OCI-M2 (cell line): ENCODE results near the gene COBLL1.
"Not testable (repeated sequence)": the region's sequence is repeated elsewhere in the genome, so short reads cannot be mapped to it uniquely, and the experiment has no call there.

Source experiments
- DNase-seq: peaks from one replicate; lab custom pipeline; 2025; ENCODE audit not compliant: unreplicated experiment; lab: John Stamatoyannopoulos, UW

The COBLL1 gene, protein sequence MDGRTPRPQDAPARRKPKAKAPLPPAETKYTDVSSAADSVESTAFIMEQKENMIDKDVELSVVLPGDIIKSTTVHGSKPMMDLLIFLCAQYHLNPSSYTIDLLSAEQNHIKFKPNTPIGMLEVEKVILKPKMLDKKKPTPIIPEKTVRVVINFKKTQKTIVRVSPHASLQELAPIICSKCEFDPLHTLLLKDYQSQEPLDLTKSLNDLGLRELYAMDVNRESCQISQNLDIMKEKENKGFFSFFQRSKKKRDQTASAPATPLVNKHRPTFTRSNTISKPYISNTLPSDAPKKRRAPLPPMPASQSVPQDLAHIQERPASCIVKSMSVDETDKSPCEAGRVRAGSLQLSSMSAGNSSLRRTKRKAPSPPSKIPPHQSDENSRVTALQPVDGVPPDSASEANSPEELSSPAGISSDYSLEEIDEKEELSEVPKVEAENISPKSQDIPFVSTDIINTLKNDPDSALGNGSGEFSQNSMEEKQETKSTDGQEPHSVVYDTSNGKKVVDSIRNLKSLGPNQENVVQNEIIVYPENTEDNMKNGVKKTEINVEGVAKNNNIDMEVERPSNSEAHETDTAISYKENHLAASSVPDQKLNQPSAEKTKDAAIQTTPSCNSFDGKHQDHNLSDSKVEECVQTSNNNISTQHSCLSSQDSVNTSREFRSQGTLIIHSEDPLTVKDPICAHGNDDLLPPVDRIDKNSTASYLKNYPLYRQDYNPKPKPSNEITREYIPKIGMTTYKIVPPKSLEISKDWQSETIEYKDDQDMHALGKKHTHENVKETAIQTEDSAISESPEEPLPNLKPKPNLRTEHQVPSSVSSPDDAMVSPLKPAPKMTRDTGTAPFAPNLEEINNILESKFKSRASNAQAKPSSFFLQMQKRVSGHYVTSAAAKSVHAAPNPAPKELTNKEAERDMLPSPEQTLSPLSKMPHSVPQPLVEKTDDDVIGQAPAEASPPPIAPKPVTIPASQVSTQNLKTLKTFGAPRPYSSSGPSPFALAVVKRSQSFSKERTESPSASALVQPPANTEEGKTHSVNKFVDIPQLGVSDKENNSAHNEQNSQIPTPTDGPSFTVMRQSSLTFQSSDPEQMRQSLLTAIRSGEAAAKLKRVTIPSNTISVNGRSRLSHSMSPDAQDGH

DNA sequence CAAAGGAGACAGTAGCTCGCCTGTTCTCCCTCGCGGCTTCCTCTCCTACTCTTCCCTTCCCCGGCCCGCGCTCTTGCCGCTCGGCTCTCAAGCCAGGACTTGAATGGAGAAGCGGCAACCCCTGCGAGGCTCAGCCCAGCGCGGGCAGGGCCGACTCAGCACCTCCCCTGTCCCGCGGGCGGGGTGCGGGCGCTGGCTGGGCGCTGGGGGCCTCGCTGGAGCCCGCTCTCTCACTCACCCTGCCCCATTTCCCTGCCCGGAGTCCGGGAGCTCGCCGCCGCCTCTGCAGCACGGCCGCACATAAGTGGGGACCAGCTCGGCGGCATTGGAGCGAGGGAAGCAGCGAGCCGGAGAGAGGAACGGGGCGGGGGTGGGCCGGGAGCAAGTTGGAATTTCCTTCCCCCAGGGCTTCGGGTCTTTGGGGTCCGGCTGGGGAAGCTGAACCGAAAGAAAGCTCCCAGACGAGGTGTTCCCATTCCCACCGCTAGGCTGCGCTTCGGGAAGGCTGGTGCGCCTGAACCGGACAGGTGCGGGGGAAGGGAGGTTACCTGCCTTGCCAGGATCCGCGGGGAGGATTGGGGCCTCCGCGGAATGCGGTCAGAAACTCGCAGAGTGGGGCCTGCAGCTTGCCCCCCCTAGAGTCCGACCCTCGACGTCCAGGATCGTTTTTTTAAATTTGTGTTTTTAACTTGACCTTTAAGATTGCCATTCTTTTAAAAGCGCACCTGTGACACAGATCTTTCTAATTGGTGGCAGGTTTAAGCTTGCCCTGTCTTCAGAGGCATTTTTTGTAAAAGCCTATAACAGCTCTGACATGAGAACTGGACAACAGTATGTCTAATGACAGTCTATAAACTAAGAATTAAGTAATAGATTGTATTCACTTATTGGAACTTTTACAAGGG is at the start of gene COBLL1:
Gene COBLL1 (minus strand): TSS at position 105 of the 905 bp plus-strand sequence. CDS start 627 bp downstream, outside the sequence.
- DNase-seq = no peak

GRCh38 chr2:164890544-164890943 is 48.9 kb upstream of the COBLL1 start:
- no peak for DNase-seq

DNA sequence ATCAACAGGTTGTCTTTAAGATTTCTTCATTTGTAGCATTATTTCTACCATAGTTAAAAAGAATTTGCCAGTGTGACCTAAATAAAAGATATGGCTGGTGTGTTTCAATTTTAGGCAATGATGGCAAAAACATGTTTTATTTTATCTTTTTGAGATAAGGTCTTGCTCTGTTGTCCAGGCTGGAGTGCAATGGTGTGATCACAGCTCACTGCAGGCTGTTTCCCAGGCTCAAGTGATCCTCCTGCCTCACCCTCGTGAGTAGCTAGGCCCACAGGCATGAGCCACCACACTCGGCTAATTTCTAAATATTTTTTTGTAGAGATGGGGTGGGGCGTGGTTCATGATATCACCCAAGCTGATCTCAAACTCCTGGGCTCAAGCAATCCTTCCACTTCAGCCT is 47.0 kb upstream of the COBLL1 start:
- no peak for DNase-seq

GRCh38 chr2:164887434-164888144 is 46.0 kb upstream of the COBLL1 start:
- no peak for DNase-seq

- no peak for DNase-seq
Measured at GRCh38 chr2:164882276-164882675, 40.7 kb upstream of the COBLL1 start.

GRCh38 chr2:164881524-164881923 is 39.9 kb upstream of the COBLL1 start:
- no peak for DNase-seq

- no peak for DNase-seq
Measured at GRCh38 chr2:164879901-164880535, 38.4 kb upstream of the COBLL1 start.

DNA sequence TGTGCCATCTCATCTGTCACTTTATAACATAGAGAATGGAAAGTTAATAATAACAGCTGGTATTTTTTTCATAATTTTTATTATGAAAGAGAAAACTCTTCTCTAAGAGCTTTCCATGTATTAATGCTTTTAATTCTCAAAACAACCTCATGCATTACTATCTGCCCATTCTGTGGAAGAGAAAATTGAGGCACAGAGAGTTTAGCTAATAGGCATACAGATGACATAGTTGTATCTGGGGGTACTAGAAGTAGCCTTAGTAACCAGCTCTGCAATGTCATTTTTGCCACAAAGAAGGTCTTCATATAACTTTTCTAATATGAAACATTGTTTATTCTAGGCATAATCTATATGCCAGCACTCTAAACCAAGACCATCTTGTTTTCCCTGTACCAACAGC is 36.3 kb upstream of the COBLL1 start:
- DNase-seq = no peak

GRCh38 chr2:164877169-164877568 is 35.5 kb upstream of the COBLL1 start:
- no peak for DNase-seq

DNA sequence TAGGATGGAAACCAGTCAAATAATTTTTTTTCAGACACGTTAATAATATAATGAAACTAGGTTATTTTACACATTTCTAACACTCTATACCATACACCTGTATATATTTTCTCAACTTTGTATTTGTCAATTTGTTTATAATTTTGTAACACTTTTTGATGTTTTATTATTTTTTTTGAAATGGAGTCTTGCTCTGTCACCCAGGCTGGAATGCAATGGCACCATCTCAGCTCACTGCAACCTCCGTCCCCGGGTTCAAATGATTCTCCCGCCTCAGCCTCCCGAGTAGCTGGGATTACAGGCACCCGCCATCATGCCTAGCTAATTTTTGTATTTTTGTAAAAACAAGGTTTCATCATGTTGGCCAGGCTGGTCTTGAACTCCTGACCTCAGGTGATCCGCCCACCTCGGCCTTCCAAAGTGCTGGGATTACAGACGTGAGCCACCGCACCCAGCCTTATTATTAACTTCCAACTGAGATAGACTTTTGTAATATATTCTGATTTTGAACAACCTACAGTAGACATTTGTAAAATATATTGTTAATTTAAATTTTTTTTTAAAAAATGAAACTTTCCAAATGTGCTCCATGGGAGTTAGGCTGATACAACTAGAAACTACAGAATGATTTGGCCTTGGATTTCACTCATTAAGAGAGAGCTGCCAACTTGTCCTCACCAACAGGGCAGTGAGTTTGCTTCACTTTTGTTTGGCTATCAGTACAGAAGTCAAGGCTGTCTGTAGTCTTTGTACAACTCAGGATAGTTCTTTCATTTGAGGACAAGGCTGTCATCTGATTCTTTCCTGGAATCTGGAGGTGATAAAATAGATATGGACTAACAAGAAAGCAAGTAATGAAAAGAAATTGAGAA is 33.9 kb upstream of the COBLL1 start:
- no peak for DNase-seq

- no peak for DNase-seq
Measured at GRCh38 chr2:164873210-164873908, 31.7 kb upstream of the COBLL1 start.

DNA sequence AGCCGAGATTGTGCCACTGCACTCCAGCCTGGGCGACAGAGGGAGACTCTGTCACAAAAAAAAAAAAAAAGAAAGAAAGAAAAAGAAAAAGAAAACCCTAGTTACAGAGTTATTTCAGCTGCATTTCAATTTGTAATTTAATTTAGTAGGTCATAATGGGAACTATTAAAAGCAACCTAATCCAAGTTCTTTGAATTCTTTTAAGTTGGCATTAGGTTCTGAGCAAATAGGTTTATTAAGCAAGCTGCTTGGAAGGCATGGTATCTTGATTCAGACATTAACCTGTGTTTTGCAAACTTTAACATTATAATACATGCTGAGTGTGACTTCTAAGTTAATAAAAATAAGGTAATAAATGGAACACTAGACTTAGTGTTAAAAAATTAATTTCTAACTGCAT is 29.8 kb upstream of the COBLL1 start:
- no peak for DNase-seq

GRCh38 chr2:164869420-164869772 is 27.8 kb upstream of the COBLL1 start:
- no peak for DNase-seq

GRCh38 chr2:164868563-164869419 is 27.2 kb upstream of the COBLL1 start:
- no peak for DNase-seq

GRCh38 chr2:164867779-164868397 is 26.3 kb upstream of the COBLL1 start:
- no peak for DNase-seq

- not testable (repeated sequence) for DNase-seq
Measured at GRCh38 chr2:164866381-164866780, 24.8 kb upstream of the COBLL1 start.

- no peak for DNase-seq
Measured at GRCh38 chr2:164860694-164861042, 19.0 kb upstream of the COBLL1 start.
